ENCODE measurements around the gene ABR. TPM values are rescaled to one million over a fixed set of nuclear protein-coding genes. Genes with fewer than 3 reads are reported as not detected.

The ABR gene
- total and polyA plus RNA-seq, 2 of the 13 experiments (the other 11 are each of a cell fraction or from before 2014, with no cell fraction given): 12.4 to 40.4 TPM

- TF ChIP-seq TFE3 (CRISPR knock-in tag; IDR thresholded peaks at IDR 0.05) (no peak), SPEN (CRISPR knock-in tag; IDR thresholded peaks at IDR 0.05; ENCODE audit: low read depth) (no peak; the same call in 1 of the 2 replicates), BRD4 (CRISPR knock-in tag; IDR thresholded peaks at IDR 0.05) (peak; percentile 63), NONO (IDR thresholded peaks at IDR 0.05) (no peak), NONO (CRISPR knock-in tag; conservative IDR thresholded peaks at IDR 0.05) (peak; percentile 25; the same call in 1 of the 2 replicates), ZNF20 (CRISPR knock-in tag; IDR thresholded peaks at IDR 0.05) (no peak), ZNF569 (CRISPR knock-in tag; IDR thresholded peaks at IDR 0.05; ENCODE audit: borderline replicate concordance) (no peak), POLR2AphosphoS5 (IDR thresholded peaks at IDR 0.05; ENCODE audit: low read depth, low read length) (peak; percentile 38; the same call in 1 of the 2 replicates), ZNF160 (CRISPR knock-in tag; IDR thresholded peaks at IDR 0.05) (peak; percentile 64; the same call in 1 of the 2 replicates), RARA (CRISPR knock-in tag; IDR thresholded peaks at IDR 0.05) (0 out of 2 replicates have a peak, but pooled peaks have one; percentile 11), ZNF232 (CRISPR knock-in tag; IDR thresholded peaks at IDR 0.05; ENCODE audit: borderline replicate concordance) (peak; percentile 33; the same call in 1 of the 2 replicates), SALL1 (CRISPR knock-in tag; IDR thresholded peaks at IDR 0.05) (0 out of 2 replicates have a peak, but pooled peaks have one; percentile 10), RBM39 (IDR thresholded peaks at IDR 0.05; ENCODE audit: low read depth, low read length, poor library complexity, severe bottlenecking) (no peak), MYNN (CRISPR knock-in tag; IDR thresholded peaks at IDR 0.05; ENCODE audit: low read depth) (peak; percentile 27; the same call in 1 of the 2 replicates), ZNF335 (CRISPR knock-in tag; IDR thresholded peaks at IDR 0.05) (no peak), GATAD1 (CRISPR knock-in tag; IDR thresholded peaks at IDR 0.05) (0 out of 2 replicates have a peak, but pooled peaks have one; percentile 17), RFX1 (IDR thresholded peaks at IDR 0.05) (no peak)
These were observed 69.9 kb downstream of the ABR start (continued) for GRCh38 chr17:1109606-1110540.
